ENCODE measurements around the gene METTL6.

The METTL6 gene

GRCh38 chr3:15361494-15362214 lies 65.7 kb downstream of the METTL6 start:
- DNase-seq: no peak

- no peak for DNase-seq
These were observed 66.4 kb downstream of the METTL6 start for GRCh38 chr3:15360788-15361493.
